VCaP (cell line): ENCODE measurements around the gene LAMTOR1.

ENCODE experiments used
- H3K27ac ChIP-seq: fragments of 450-650 bp; 2 replicates; pipeline ENCODE4 v1.5.1; 2017
- CTCF ChIP-seq: fragments of 450-650 bp; conservative IDR thresholded peaks from 2 replicates; pipeline ENCODE4 v1.5.1; 2017; ENCODE audit warnings: mild to moderate bottlenecking, moderate library complexity

LAMTOR1 gene

DNA sequence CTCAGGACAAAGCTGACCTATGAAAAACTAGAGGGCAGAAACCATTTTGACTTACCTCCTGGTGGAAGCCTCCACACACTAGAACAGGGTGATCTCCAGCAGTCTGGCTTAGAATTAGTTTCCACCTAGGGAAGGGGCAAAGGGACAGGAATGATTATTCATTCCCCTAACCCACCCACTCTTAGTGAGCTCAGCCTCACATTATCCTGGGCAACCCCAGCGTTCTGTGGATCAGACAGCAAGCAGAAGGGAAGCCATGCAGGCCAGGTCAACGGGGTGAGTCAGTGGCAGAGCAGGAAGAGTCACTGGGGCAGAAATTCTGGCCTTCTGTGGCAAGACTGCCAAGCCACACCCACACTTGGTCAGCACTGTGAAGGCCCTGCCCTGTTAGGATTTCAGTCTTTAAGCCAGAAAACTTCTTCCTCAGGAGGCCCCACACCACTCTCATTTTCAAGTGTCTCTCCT lies 33.3 kb downstream of the LAMTOR1 start:
- TF ChIP-seq CTCF, result no peak
- H3K27ac ChIP-seq, result peak overlapping the region; percentile 78

- H3K27ac ChIP-seq, result peak overlapping the region; percentile 78
- TF ChIP-seq CTCF, result no peak
These were observed 33.9 kb downstream of the LAMTOR1 start for GRCh38 chr11:72069200-72069599.

GRCh38 chr11:72067676-72068075 lies 35.4 kb downstream of the LAMTOR1 start:
- TF ChIP-seq CTCF, result no peak
- H3K27ac ChIP-seq, result peak overlapping the region; percentile 78

- TF ChIP-seq CTCF, result no peak
- H3K27ac ChIP-seq, result peak overlapping the region; percentile 78
These were observed 35.8 kb downstream of the LAMTOR1 start for GRCh38 chr11:72067266-72067665.

DNA sequence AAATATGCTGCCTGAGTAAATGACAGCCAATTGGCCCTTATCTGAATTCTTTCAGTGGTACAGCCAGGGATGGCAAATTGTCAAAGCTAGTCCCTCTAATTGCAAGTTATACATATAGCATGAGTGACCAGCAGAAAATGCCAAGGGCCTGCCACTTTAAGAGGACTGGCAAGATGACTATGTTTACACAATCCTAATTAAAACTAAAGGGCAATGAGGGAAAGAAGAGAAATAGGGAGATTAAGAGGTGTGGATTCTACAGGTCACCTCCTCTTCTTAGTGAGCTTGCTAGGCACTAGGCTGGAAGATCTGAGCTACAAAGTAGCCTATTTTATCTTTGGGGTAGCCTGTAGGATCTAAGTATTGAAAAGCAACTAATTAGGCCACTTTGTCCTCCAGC lies 36.2 kb downstream of the LAMTOR1 start:
- peak overlapping the region; percentile 78 for H3K27ac ChIP-seq
- no peak for TF ChIP-seq CTCF

GRCh38 chr11:72061739-72062396 lies 41.2 kb downstream of the LAMTOR1 start:
- H3K27ac ChIP-seq, result no peak overlapping the region
- TF ChIP-seq CTCF, result no peak

- H3K27ac ChIP-seq, result no peak overlapping the region
- TF ChIP-seq CTCF, result no peak
These were observed 44.6 kb downstream of the LAMTOR1 start for GRCh38 chr11:72058416-72059034.
